ENCODE measurements around the gene ADCY2. TPM values are rescaled to one million over a fixed set of nuclear protein-coding genes. Genes with fewer than 3 reads are reported as not detected.

ADCY2 gene
- total RNA-seq, 1 donor from 2014 or later = 18.4 TPM

GRCh38 chr5:7667216-7667767 lies 271.4 kb downstream of the ADCY2 start:
- Histone ChIP-seq H3K9me3 (no peaks in the 10 kb centered on the region), H3K36me3 (no peaks in the 10 kb centered on the region), H3K27me3 (no peaks in the 10 kb centered on the region), H3K27ac (no peak overlapping the region), H3K4me3 (no peak overlapping the region), H3K4me1 (no peaks in the 10 kb centered on the region)
- DNase-seq (ENCODE audit: extremely low spot score in 2 of 2) = no peak
- intact Hi-C loops (cut with DNase I) = no loop called here
- TF ChIP-seq POLR2A (IDR thresholded peaks at IDR 0.05) (no peak), POLR2AphosphoS5 (IDR thresholded peaks at IDR 0.05; ENCODE audit: insufficient read depth in 1 of 2, low read depth in 1 of 2) (no peak), CTCF (IDR thresholded peaks at IDR 0.05) (no peak)

- TF ChIP-seq POLR2A (IDR thresholded peaks at IDR 0.05) = no peak
- TF ChIP-seq POLR2AphosphoS5 (IDR thresholded peaks at IDR 0.05; ENCODE audit: insufficient read depth in 1 of 2, low read depth in 1 of 2) = no peak
- TF ChIP-seq CTCF (IDR thresholded peaks at IDR 0.05) = no peak
- intact Hi-C loops (cut with DNase I) = no loop called here
- DNase-seq (ENCODE audit: extremely low spot score in 2 of 2) = no peak
- H3K27me3 ChIP-seq = no peaks in the 10 kb centered on the region
- no peaks in the 10 kb centered on the region for H3K9me3 ChIP-seq
- no peak overlapping the region for H3K4me3 ChIP-seq
- no peaks in the 10 kb centered on the region for H3K36me3 ChIP-seq
- no peaks in the 10 kb centered on the region for H3K4me1 ChIP-seq
- H3K27ac ChIP-seq = no peak overlapping the region
Observed at GRCh38 chr5:7668161-7668560, 272.2 kb downstream of the ADCY2 start.

- no peak overlapping the region for H3K4me3 ChIP-seq
- no peaks in the 10 kb centered on the region for H3K9me3 ChIP-seq
- no peak for DNase-seq (ENCODE audit: extremely low spot score in 2 of 2)
- no peaks in the 10 kb centered on the region for H3K36me3 ChIP-seq
- TF ChIP-seq POLR2A (IDR thresholded peaks at IDR 0.05) (no peak), CTCF (IDR thresholded peaks at IDR 0.05) (no peak), POLR2AphosphoS5 (IDR thresholded peaks at IDR 0.05; ENCODE audit: insufficient read depth in 1 of 2, low read depth in 1 of 2) (no peak)
- H3K27me3 ChIP-seq = no peaks in the 10 kb centered on the region
- H3K27ac ChIP-seq = no peak overlapping the region
- intact Hi-C loops (cut with DNase I) = no loop called here
- H3K4me1 ChIP-seq = no peaks in the 10 kb centered on the region
Observed at GRCh38 chr5:7668627-7669026, 272.7 kb downstream of the ADCY2 start.

- DNase-seq (ENCODE audit: extremely low spot score in 2 of 2) = no peak
- Histone ChIP-seq H3K27me3 (no peaks in the 10 kb centered on the region), H3K36me3 (no peaks in the 10 kb centered on the region), H3K4me1 (no peaks in the 10 kb centered on the region), H3K4me3 (no peak overlapping the region), H3K9me3 (no peaks in the 10 kb centered on the region), H3K27ac (no peak overlapping the region)
- TF ChIP-seq POLR2A (IDR thresholded peaks at IDR 0.05) = no peak
- no peak for TF ChIP-seq CTCF (IDR thresholded peaks at IDR 0.05)
- TF ChIP-seq POLR2AphosphoS5 (IDR thresholded peaks at IDR 0.05; ENCODE audit: insufficient read depth in 1 of 2, low read depth in 1 of 2) = no peak
- intact Hi-C loops (cut with DNase I) = no loop called here
Observed at GRCh38 chr5:7671381-7671993, 275.5 kb downstream of the ADCY2 start.

GRCh38 chr5:7673658-7674057 lies 277.7 kb downstream of the ADCY2 start:
- Histone ChIP-seq H3K4me3 (no peak overlapping the region), H3K36me3 (no peaks in the 10 kb centered on the region), H3K9me3 (no peaks in the 10 kb centered on the region), H3K27ac (no peak overlapping the region), H3K27me3 (no peaks in the 10 kb centered on the region), H3K4me1 (no peaks in the 10 kb centered on the region)
- intact Hi-C loops (cut with DNase I) = no loop called here
- no peak for TF ChIP-seq CTCF (IDR thresholded peaks at IDR 0.05)
- no peak for TF ChIP-seq POLR2A (IDR thresholded peaks at IDR 0.05)
- no peak for TF ChIP-seq POLR2AphosphoS5 (IDR thresholded peaks at IDR 0.05; ENCODE audit: insufficient read depth in 1 of 2, low read depth in 1 of 2)
- DNase-seq (ENCODE audit: extremely low spot score in 2 of 2) = no peak
